M059J (cell line): ENCODE data around the gene CAMKV. TPM values are rescaled to one million over a fixed set of nuclear protein-coding genes. Genes with fewer than 3 reads are reported as not detected.

Experiments used
- DNase-seq: peaks from one replicate; pipeline ENCODE4 v3.0.0-alpha.2; 2012; ENCODE audit warnings: low read depth
- total RNA-seq: library from RNA; depleted of rRNA; stranded (reverse); fragments of >200 nt; shearing (Covaris generic); gene quantifications from 2 replicates; pipeline ENCODE4 v1.2.3, GENCODE V29; 2014

Gene CAMKV
- total RNA-seq, 1 experiment from 2014 or later = 0.27 TPM

GRCh38 chr3:49898991-49899390, 29.3 kb upstream of the CAMKV start:
- DNase-seq = no peak

GRCh38 chr3:49896345-49896744, 26.6 kb upstream of the CAMKV start:
- no peak for DNase-seq

- DNase-seq = no peak
Observed at GRCh38 chr3:49895791-49896190, 26.1 kb upstream of the CAMKV start.

- no peak for DNase-seq
Observed at GRCh38 chr3:49889296-49889695, 19.6 kb upstream of the CAMKV start.

GRCh38 chr3:49886922-49887265, 17.2 kb upstream of the CAMKV start:
- DNase-seq = no peak

GRCh38 chr3:49883998-49884397, 14.3 kb upstream of the CAMKV start:
- peak; percentile 27 for DNase-seq

- DNase-seq = no peak
Observed at GRCh38 chr3:49882166-49882565, 12.5 kb upstream of the CAMKV start.

GRCh38 chr3:49880581-49881315, 11.0 kb upstream of the CAMKV start:
- no peak for DNase-seq

- no peak for DNase-seq
Observed at GRCh38 chr3:49879721-49880120, 10.0 kb upstream of the CAMKV start.

GRCh38 chr3:49878686-49879085, 9.0 kb upstream of the CAMKV start:
- no peak for DNase-seq

- no peak for DNase-seq
Observed at GRCh38 chr3:49877716-49878115, 8.0 kb upstream of the CAMKV start.

GRCh38 chr3:49876567-49876966, 6.9 kb upstream of the CAMKV start:
- no peak for DNase-seq

- no peak for DNase-seq
Observed at GRCh38 chr3:49873623-49874022, 3.9 kb upstream of the CAMKV start.

- DNase-seq = peak; percentile 75
Observed at GRCh38 chr3:49872801-49873281, 3.1 kb upstream of the CAMKV start.

- DNase-seq = peak; percentile 24
Observed at GRCh38 chr3:49871531-49872153, 1.9 kb upstream of the CAMKV start.

- no peak for DNase-seq
Observed at GRCh38 chr3:49868862-49869466, 742 bp downstream of the CAMKV start.

- DNase-seq = peak; percentile 41
Observed at GRCh38 chr3:49867871-49868321, 1.8 kb downstream of the CAMKV start.

- no peak for DNase-seq
Observed at GRCh38 chr3:49867400-49867799, 2.3 kb downstream of the CAMKV start.

GRCh38 chr3:49865198-49865784, 4.4 kb downstream of the CAMKV start:
- no peak for DNase-seq

- no peak for DNase-seq
Observed at GRCh38 chr3:49864505-49864904, 5.2 kb downstream of the CAMKV start.

GRCh38 chr3:49859576-49860305, 10.0 kb downstream of the CAMKV start:
- no peak for DNase-seq
